Measurements from ENCODE around the gene ANGPTL4.
A peak's percentile ranks its signal among the peaks of the same experiment; 100 is the strongest.
"Not testable (repeated sequence)": the region's sequence is repeated elsewhere in the genome, so short reads cannot be mapped to it uniquely, and the experiment has no call there.

Gene ANGPTL4

GRCh38 chr19:8363803-8364771, at the start of gene ANGPTL4:
Gene ANGPTL4, plus strand, starts transcription at chr19:8364155. Its CDS starts 167 bp downstream, at chr19:8364322.
- DNase-seq = no peak

GRCh38 chr19:8314981-8315640, 48.8 kb upstream of the ANGPTL4 start:
- DNase-seq = not testable (repeated sequence)

- no peak for DNase-seq
These were observed 47.4 kb upstream of the ANGPTL4 start for GRCh38 chr19:8316351-8317125.

- DNase-seq = not testable (repeated sequence)
These were observed 45.1 kb upstream of the ANGPTL4 start for GRCh38 chr19:8318835-8319234.

GRCh38 chr19:8319807-8320520, 44.0 kb upstream of the ANGPTL4 start:
- DNase-seq = no peak

GRCh38 chr19:8320564-8321066, 43.3 kb upstream of the ANGPTL4 start:
- DNase-seq = no peak

GRCh38 chr19:8321067-8321985, 42.6 kb upstream of the ANGPTL4 start, which contains the start of the genes NDUFA7 and RPS28:
Gene NDUFA7, minus strand, starts transcription at chr19:8321375. Its CDS starts 17 bp downstream, at chr19:8321358.
Gene RPS28, plus strand, starts transcription at chr19:8321496. Its CDS starts 35 bp downstream, at chr19:8321531.
- peak; percentile 93 to 98 for DNase-seq

- no peak for DNase-seq
These were observed 41.8 kb upstream of the ANGPTL4 start for GRCh38 chr19:8321986-8322637.

GRCh38 chr19:8322638-8322997, 41.3 kb upstream of the ANGPTL4 start:
- no peak for DNase-seq

GRCh38 chr19:8323781-8324185, 40.2 kb upstream of the ANGPTL4 start:
- no peak for DNase-seq

GRCh38 chr19:8324186-8325050, 39.5 kb upstream of the ANGPTL4 start:
- no peak for DNase-seq

- DNase-seq = no peak
These were observed 38.5 kb upstream of the ANGPTL4 start for GRCh38 chr19:8325454-8325853.

- DNase-seq = no peak
These were observed 34.0 kb upstream of the ANGPTL4 start for GRCh38 chr19:8329996-8330395.

GRCh38 chr19:8331263-8331845, 32.6 kb upstream of the ANGPTL4 start:
- no peak for DNase-seq

GRCh38 chr19:8332976-8333766, 30.8 kb upstream of the ANGPTL4 start:
- no peak for DNase-seq

- no peak for DNase-seq
These were observed 30.0 kb upstream of the ANGPTL4 start for GRCh38 chr19:8333767-8334457.

Measured in NCI-H446 (cell line).